ENCODE data around the gene UNG. TPM values are rescaled to one million over a fixed set of nuclear protein-coding genes. Genes with fewer than 3 reads are reported as not detected.

The UNG gene
- total RNA-seq, 6 donors from 2014 or later, result 8.2 to 27.6 (median 15.5) TPM

GRCh38 chr12:109127533-109128242 is 30.3 kb downstream of the UNG start:
- 89 to 92% methylated on average over 12 to 13 of the region's 13 CpGs for WGBS, 2 donors
- DNase-seq (no peak), ATAC-seq (ENCODE audit: low FRiP score in 2 of 2) (no peak)
- TF ChIP-seq POLR2AphosphoS5 (IDR thresholded peaks at IDR 0.05) (no peak), EP300 (IDR thresholded peaks at IDR 0.05) (no peak)
- H3K27ac ChIP-seq, result no peak overlapping the region
- H3K4me1 ChIP-seq, result no peaks in the 10 kb centered on the region
- H3K9me3 ChIP-seq, result no peaks in the 10 kb centered on the region
- no peaks in the 10 kb centered on the region for H3K27me3 ChIP-seq
- no peaks in the 10 kb centered on the region for H3K36me3 ChIP-seq
- H3K4me3 ChIP-seq, result no peak overlapping the region

DNA sequence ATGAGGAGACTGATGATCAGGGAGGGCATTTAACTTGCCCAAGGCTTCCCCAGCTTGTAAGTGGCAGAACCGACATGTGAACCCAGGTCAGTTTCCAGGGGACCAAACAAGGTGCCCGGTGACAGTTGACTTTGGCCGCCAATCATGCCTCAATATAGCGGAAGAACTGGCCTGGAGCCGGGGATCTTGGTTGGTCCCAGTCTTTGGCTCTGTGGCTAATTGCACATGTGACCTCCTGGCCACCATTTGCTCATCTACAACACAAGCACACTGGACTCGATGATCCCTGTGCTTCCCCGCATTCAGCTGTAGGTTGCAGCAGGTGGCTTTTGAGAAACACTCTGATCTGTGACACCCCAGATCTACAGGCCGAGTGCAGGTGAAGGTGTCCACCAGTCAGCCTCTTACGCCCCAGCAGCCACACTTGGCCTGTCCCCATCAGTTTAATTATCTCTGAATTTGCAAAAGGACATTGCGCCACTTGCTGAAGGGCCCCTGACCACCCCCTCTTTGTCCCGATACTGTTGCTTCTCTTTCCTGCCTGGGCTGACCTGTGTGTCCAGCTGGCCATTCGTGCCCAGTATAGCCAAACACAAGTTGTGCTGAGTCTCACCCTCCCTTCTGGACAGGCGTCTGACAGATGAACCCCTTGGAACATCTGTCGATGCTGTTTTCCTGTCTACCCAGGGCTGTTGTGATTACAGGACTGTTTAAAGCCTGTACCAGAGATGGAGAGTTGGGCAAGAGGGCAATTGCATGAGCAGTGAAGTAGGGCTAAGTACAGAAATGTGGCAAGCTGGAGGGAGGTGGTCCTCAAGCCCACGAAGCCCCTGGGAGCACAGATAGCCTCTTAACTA is 33.1 kb downstream of the UNG start:
- no peaks in the 10 kb centered on the region for H3K36me3 ChIP-seq
- ATAC-seq (ENCODE audit: low FRiP score in 2 of 2) (no peak), DNase-seq (no peak)
- no peak for TF ChIP-seq EP300 (IDR thresholded peaks at IDR 0.05)
- TF ChIP-seq POLR2A (IDR thresholded peaks at IDR 0.05), result no peak
- TF ChIP-seq POLR2AphosphoS5 (IDR thresholded peaks at IDR 0.05), result no peak
- TF ChIP-seq, protein P1, sequence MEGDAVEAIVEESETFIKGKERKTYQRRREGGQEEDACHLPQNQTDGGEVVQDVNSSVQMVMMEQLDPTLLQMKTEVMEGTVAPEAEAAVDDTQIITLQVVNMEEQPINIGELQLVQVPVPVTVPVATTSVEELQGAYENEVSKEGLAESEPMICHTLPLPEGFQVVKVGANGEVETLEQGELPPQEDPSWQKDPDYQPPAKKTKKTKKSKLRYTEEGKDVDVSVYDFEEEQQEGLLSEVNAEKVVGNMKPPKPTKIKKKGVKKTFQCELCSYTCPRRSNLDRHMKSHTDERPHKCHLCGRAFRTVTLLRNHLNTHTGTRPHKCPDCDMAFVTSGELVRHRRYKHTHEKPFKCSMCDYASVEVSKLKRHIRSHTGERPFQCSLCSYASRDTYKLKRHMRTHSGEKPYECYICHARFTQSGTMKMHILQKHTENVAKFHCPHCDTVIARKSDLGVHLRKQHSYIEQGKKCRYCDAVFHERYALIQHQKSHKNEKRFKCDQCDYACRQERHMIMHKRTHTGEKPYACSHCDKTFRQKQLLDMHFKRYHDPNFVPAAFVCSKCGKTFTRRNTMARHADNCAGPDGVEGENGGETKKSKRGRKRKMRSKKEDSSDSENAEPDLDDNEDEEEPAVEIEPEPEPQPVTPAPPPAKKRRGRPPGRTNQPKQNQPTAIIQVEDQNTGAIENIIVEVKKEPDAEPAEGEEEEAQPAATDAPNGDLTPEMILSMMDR (IDR thresholded peaks at IDR 0.05), result no peak
- H3K4me1 ChIP-seq, result peaks cover 0 to 4% (median 0%) of the 10 kb centered on the region in 4 donors
- H3K9me3 ChIP-seq, result no peaks in the 10 kb centered on the region
- H3K27ac ChIP-seq, result no peak overlapping the region
- 75 to 77% methylated on average over 11 to 15 of the region's 15 CpGs for WGBS, 2 donors
- no peak overlapping the region for H3K4me3 ChIP-seq
- no peaks in the 10 kb centered on the region for H3K27me3 ChIP-seq

DNA sequence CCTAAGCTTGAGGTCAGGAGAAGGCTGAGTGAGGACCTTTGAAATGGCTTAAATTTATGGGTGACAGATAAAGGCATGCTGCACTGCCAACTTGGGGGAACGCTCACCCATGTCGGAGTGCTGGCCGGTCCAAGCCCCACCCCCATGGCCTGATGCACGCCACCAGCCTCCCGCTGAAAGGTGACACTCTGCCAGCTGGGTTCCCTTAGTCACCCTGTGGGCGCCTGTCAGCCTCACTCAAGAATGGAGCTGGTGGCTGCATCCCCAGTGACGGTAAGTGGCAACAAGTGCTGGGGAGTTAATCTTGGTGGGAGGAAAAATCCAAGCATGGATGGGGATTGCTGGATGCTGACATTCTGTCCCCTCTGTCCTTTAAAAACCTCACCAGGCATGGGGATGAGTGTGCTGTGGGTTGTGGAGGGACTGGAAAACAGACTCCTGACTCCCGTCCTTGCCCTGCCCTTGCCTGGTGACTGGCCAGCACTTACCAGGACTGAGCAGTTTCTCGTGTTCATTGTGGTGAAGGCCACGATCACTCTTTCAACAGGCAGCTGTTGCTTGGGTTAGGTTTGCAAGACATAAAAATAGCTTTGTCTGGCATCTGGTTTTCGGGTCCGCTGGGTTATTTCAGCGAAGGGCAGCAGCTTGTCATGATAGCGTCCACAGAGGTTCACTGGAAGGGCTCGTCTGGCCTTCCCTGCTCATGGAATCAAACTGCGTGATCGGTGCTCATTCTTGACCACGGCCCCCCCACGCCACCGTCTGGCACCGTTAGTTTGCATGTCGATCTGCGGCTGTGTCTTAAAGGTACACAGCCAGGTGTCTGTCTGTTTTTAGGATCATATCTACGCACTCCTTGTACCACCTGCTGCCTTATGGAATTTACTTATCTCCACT is 34.0 kb downstream of the UNG start:
- Histone ChIP-seq H3K27ac (no peak overlapping the region), H3K27me3 (no peaks in the 10 kb centered on the region), H3K36me3 (no peaks in the 10 kb centered on the region), H3K9me3 (no peaks in the 10 kb centered on the region), H3K4me1 (peaks cover 0 to 4% (median 0%) of the 10 kb centered on the region in 4 donors), H3K4me3 (no peak overlapping the region)
- peak in 1 of 2 donors; percentile 46 for DNase-seq
- TF ChIP-seq, protein P1 (IDR thresholded peaks at IDR 0.05), result no peak
- TF ChIP-seq POLR2AphosphoS5 (IDR thresholded peaks at IDR 0.05) (no peak), POLR2A (IDR thresholded peaks at IDR 0.05) (no peak), EP300 (IDR thresholded peaks at IDR 0.05) (no peak)
- 67 to 70% methylated on average over 24 of the region's 24 CpGs for WGBS, 2 donors
- ATAC-seq (ENCODE audit: low FRiP score in 2 of 2), result peak; percentile 38 to 39

DNA sequence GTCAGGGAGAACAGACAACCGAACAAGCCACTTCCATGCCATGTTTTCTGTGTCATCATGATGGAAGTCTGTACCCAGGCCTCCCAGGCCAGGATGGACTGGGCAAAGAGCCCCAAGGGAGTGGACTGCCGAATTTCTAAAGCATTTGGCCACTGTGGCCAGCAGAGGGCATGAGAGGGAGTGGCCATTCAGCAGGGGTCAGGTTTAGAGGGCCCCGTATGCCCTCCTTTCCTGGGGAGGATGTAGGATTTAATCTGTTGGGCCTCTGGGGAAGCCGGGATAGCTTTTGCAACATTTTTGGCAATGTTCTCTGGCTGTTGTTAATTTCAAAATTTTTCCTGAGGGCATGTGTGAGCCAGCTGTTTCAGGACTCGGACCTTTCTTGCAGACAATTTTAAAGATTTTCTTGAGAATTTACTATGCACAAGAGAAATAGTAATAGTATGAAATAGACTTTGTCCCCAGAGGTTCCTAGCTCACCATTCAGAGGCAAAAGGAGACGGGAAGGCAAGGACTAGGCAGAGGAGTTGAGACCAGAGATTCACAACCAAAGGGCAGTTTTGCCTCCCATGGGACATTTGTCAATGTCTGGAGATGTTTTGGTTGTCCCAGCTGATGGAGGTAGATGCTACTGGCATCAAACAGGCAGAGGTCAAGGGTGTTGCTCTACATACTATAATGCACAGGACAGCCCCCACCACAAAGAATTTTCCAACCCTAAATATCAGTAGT is 37.0 kb downstream of the UNG start:
- TF ChIP-seq POLR2A (IDR thresholded peaks at IDR 0.05), result no peak
- TF ChIP-seq, protein P1 (IDR thresholded peaks at IDR 0.05), result peak; percentile 29 to 54 (median 38)
- TF ChIP-seq EP300 (IDR thresholded peaks at IDR 0.05), result no peak
- Histone ChIP-seq H3K36me3 (no peaks in the 10 kb centered on the region), H3K4me1 (peaks cover 0 to 4% (median 0%) of the 10 kb centered on the region in 4 donors), H3K9me3 (no peaks in the 10 kb centered on the region), H3K4me3 (no peak overlapping the region), H3K27ac (peak overlapping the region in 1 of 4 donors; percentile 22), H3K27me3 (no peaks in the 10 kb centered on the region)
- no peak for DNase-seq
- 52 to 60% methylated on average over 5 to 6 of the region's 6 CpGs for WGBS, 2 donors
- ATAC-seq (ENCODE audit: low FRiP score in 2 of 2), result peak in 1 of 2 donors; percentile 62

Data from upper lobe of left lung (tissue), 6 donors.